ENCODE data around the gene APOL5. TPM values are rescaled to one million over a fixed set of nuclear protein-coding genes. Genes with fewer than 3 reads are reported as not detected.
"Not testable (repeated sequence)": the region's sequence is repeated elsewhere in the genome, so short reads cannot be mapped to it uniquely, and the experiment has no call there.

Gene APOL5
- not detected in 2 replicates for total RNA-seq (2014; rRNA removed; shearing (Covaris generic))
- polyA plus RNA-seq (2016; fragmentation: Nextera tagmentation; extraction: Ambion mirVana): not detected in 2 replicates

- no peaks in the 10 kb centered on the region for H3F3A ChIP-seq (ENCODE audit: insufficient read depth)
- no peak for DNase-seq
- in situ Hi-C loops (cut with MboI): no loop called here
- H4K20me1 ChIP-seq (ENCODE audit: insufficient read depth): no peaks in the 10 kb centered on the region
- H3K27ac ChIP-seq: no peak within 1 kb of the TSS
- no peaks in the 10 kb centered on the region for H3K79me2 ChIP-seq (ENCODE audit: insufficient read depth)
- no peak for TF ChIP-seq EZH2 (IDR thresholded peaks at IDR 0.05; ENCODE audit: insufficient read depth, poor library complexity, severe bottlenecking)
- no peak for TF ChIP-seq EZH2phosphoT487 (IDR thresholded peaks at IDR 0.05; ENCODE audit: insufficient read depth, low read depth)
- no peak within 1 kb of the TSS for H3K4me2 ChIP-seq (ENCODE audit: unreplicated experiment)
- no peaks in the 10 kb centered on the region; the same call in 1 of the 2 replicates for H3K27me3 ChIP-seq (replicated peaks; ENCODE audit: insufficient read depth)
- no peak within 1 kb of the TSS for H3K9ac ChIP-seq
- H3K9me2 ChIP-seq (ENCODE audit: insufficient read depth): no peaks in the 10 kb centered on the region
- no peaks in the 10 kb centered on the region for H3K9me3 ChIP-seq (ENCODE audit: low read depth)
- H3K4me1 ChIP-seq (ENCODE audit: insufficient read depth): no peaks in the 10 kb centered on the region
- H2AFZ ChIP-seq: no peak within 1 kb of the TSS
- WGBS, 2 experiments (ENCODE audit: low coverage in 1 of 2, low lambda C conversion rate in 2 of 2, missing lambda C conversion rate in 2 of 2): 61 to 65% methylated on average over 3 of the region's 3 CpGs
- H3K36me3 ChIP-seq (ENCODE audit: low read depth): no peaks in the 10 kb centered on the region
- no peak within 1 kb of the TSS for H3K4me3 ChIP-seq
Measured at GRCh38 chr22:35717572-35717971, at the start of gene APOL5. Gene APOL5, plus strand, starts transcription at chr22:35717872. Its CDS starts 0 bp downstream, at chr22:35717872.

DNA sequence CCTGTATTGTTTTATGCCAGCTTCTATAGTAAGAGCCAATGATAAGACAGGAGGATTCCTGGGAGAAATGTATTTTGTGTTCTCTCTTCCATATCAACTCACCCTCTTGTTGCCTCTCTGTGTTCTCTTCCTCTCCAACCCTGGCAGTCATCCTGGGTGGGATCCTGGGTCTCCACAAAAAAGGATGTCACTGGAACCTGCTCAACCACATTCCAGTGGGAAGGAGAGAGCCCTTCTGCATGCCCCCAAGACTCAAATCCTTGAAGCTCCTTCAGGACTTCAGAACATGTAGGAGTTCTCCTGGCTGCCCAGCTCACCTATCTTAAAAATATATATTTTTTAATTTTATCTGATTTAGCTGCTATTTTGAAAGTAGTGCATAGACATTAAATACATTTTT, 43.3 kb upstream of the APOL5 start:
- Histone ChIP-seq H3K27ac (no peak overlapping the region), H3K27me3 (replicated peaks; ENCODE audit: insufficient read depth) (no peaks in the 10 kb centered on the region), H3F3A (ENCODE audit: insufficient read depth) (no peaks in the 10 kb centered on the region), H3K36me3 (ENCODE audit: low read depth) (no peaks in the 10 kb centered on the region), H2AFZ (no peak overlapping the region), H3K9ac (no peak overlapping the region), H3K9me2 (ENCODE audit: insufficient read depth) (no peaks in the 10 kb centered on the region), H3K4me1 (ENCODE audit: insufficient read depth) (no peaks in the 10 kb centered on the region), H3K4me2 (ENCODE audit: unreplicated experiment) (no peak overlapping the region), H3K4me3 (no peak overlapping the region), H4K20me1 (ENCODE audit: insufficient read depth) (no peaks in the 10 kb centered on the region), H3K9me3 (ENCODE audit: low read depth) (no peaks in the 10 kb centered on the region), H3K79me2 (ENCODE audit: insufficient read depth) (no peaks in the 10 kb centered on the region)
- no peak for DNase-seq
- in situ Hi-C loops (cut with MboI): no loop called here
- TF ChIP-seq EZH2phosphoT487 (IDR thresholded peaks at IDR 0.05; ENCODE audit: insufficient read depth, low read depth) (no peak), EZH2 (IDR thresholded peaks at IDR 0.05; ENCODE audit: insufficient read depth, poor library complexity, severe bottlenecking) (no peak)

GRCh38 chr22:35676065-35676464, 41.6 kb upstream of the APOL5 start:
- H2AFZ ChIP-seq; H3K4me1 ChIP-seq (ENCODE audit: insufficient read depth); H3F3A ChIP-seq (ENCODE audit: insufficient read depth); H3K4me2 ChIP-seq (ENCODE audit: unreplicated experiment); DNase-seq; H3K4me3 ChIP-seq; H3K79me2 ChIP-seq (ENCODE audit: insufficient read depth); in situ Hi-C loops (cut with MboI); H4K20me1 ChIP-seq (ENCODE audit: insufficient read depth); H3K9me2 ChIP-seq (ENCODE audit: insufficient read depth); H3K9me3 ChIP-seq (ENCODE audit: low read depth); H3K27ac ChIP-seq; H3K36me3 ChIP-seq (ENCODE audit: low read depth); H3K9ac ChIP-seq; H3K27me3 ChIP-seq (replicated peaks; ENCODE audit: insufficient read depth): not testable (repeated sequence)
- WGBS, 2 experiments (ENCODE audit: low coverage in 1 of 2, low lambda C conversion rate in 2 of 2, missing lambda C conversion rate in 2 of 2): 83 to 100% methylated on average over 1 of the region's 1 CpG

- Histone ChIP-seq H3K9me3 (ENCODE audit: low read depth) (no peaks in the 10 kb centered on the region), H3F3A (ENCODE audit: insufficient read depth) (no peaks in the 10 kb centered on the region), H3K27ac (no peak overlapping the region), H3K4me3 (no peak overlapping the region), H3K27me3 (replicated peaks; ENCODE audit: insufficient read depth) (no peaks in the 10 kb centered on the region), H3K9ac (no peak overlapping the region), H3K9me2 (ENCODE audit: insufficient read depth) (no peaks in the 10 kb centered on the region), H3K79me2 (ENCODE audit: insufficient read depth) (no peaks in the 10 kb centered on the region), H3K4me2 (ENCODE audit: unreplicated experiment) (no peak overlapping the region), H3K4me1 (ENCODE audit: insufficient read depth) (no peaks in the 10 kb centered on the region), H4K20me1 (ENCODE audit: insufficient read depth) (no peaks in the 10 kb centered on the region), H2AFZ (no peak overlapping the region), H3K36me3 (ENCODE audit: low read depth) (no peaks in the 10 kb centered on the region)
- TF ChIP-seq EZH2phosphoT487 (IDR thresholded peaks at IDR 0.05; ENCODE audit: insufficient read depth, low read depth) (no peak), EZH2 (IDR thresholded peaks at IDR 0.05; ENCODE audit: insufficient read depth, poor library complexity, severe bottlenecking) (no peak)
- in situ Hi-C loops (cut with MboI): no loop called here
- 59 to 62% methylated on average over 7 of the region's 7 CpGs for WGBS, 2 experiments (ENCODE audit: low coverage in 1 of 2, low lambda C conversion rate in 2 of 2, missing lambda C conversion rate in 2 of 2)
- DNase-seq: no peak
Measured at GRCh38 chr22:35677460-35678187, 40.0 kb upstream of the APOL5 start.

- no peaks in the 10 kb centered on the region for H3K79me2 ChIP-seq (ENCODE audit: insufficient read depth)
- H3K27me3 ChIP-seq (replicated peaks; ENCODE audit: insufficient read depth): no peaks in the 10 kb centered on the region
- no peak overlapping the region for H3K4me2 ChIP-seq (ENCODE audit: unreplicated experiment)
- H4K20me1 ChIP-seq (ENCODE audit: insufficient read depth): no peaks in the 10 kb centered on the region
- H2AFZ ChIP-seq: no peak overlapping the region
- H3K9ac ChIP-seq: no peak overlapping the region
- no peak for TF ChIP-seq EZH2 (IDR thresholded peaks at IDR 0.05; ENCODE audit: insufficient read depth, poor library complexity, severe bottlenecking)
- no peak for TF ChIP-seq EZH2phosphoT487 (IDR thresholded peaks at IDR 0.05; ENCODE audit: insufficient read depth, low read depth)
- no peaks in the 10 kb centered on the region for H3F3A ChIP-seq (ENCODE audit: insufficient read depth)
- H3K36me3 ChIP-seq (ENCODE audit: low read depth): no peaks in the 10 kb centered on the region
- no peak for DNase-seq
- in situ Hi-C loops (cut with MboI): no loop called here
- 85 to 89% methylated on average over 2 of the region's 2 CpGs for WGBS, 2 experiments (ENCODE audit: low coverage in 1 of 2, low lambda C conversion rate in 2 of 2, missing lambda C conversion rate in 2 of 2)
- H3K9me2 ChIP-seq (ENCODE audit: insufficient read depth): no peaks in the 10 kb centered on the region
- no peaks in the 10 kb centered on the region for H3K4me1 ChIP-seq (ENCODE audit: insufficient read depth)
- H3K27ac ChIP-seq: no peak overlapping the region
- H3K4me3 ChIP-seq: no peak overlapping the region
- no peaks in the 10 kb centered on the region for H3K9me3 ChIP-seq (ENCODE audit: low read depth)
Measured at GRCh38 chr22:35678836-35679235, 38.8 kb upstream of the APOL5 start.

DNA sequence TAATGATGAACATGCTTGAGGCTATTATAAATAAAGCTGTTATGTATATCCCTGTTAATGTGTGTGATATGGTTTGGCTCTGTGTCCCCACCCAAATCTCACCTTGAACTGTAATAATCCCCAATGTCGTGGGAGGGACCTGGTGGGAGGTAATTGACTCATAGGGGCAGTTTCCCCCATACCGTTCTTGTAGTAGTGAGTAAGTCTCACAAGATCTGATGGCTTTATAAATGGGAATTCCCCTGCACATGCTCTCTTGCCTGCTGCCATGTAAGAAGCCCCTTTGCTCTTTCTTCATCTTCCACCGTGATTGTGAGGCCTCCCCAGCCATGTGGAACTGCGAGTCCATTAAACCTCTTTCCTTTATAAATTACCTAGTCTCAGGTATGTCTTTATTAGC, 38.2 kb upstream of the APOL5 start:
- H2AFZ ChIP-seq; H3K9ac ChIP-seq; H3K9me2 ChIP-seq (ENCODE audit: insufficient read depth); H3K4me2 ChIP-seq (ENCODE audit: unreplicated experiment); H3K9me3 ChIP-seq (ENCODE audit: low read depth); H3K27ac ChIP-seq; H3K79me2 ChIP-seq (ENCODE audit: insufficient read depth); H3K4me1 ChIP-seq (ENCODE audit: insufficient read depth); H3K4me3 ChIP-seq; H3K27me3 ChIP-seq (replicated peaks; ENCODE audit: insufficient read depth); DNase-seq; in situ Hi-C loops (cut with MboI); H3K36me3 ChIP-seq (ENCODE audit: low read depth); H3F3A ChIP-seq (ENCODE audit: insufficient read depth); H4K20me1 ChIP-seq (ENCODE audit: insufficient read depth): not testable (repeated sequence)
- 74 to 76% methylated on average over 4 of the region's 4 CpGs for WGBS, 2 experiments (ENCODE audit: low coverage in 1 of 2, low lambda C conversion rate in 2 of 2, missing lambda C conversion rate in 2 of 2)

Measured in GM23248 (cell line).